ENCODE data around the gene KCNG2. TPM values are rescaled to one million over a fixed set of nuclear protein-coding genes. Genes with fewer than 3 reads are reported as not detected.
A peak's percentile ranks its signal among the peaks of the same experiment; 100 is the strongest.

KCNG2 gene
- total RNA-seq, 2 experiments from 2014 or later = not detected

GRCh38 chr18:79803611-79804051, 5.9 kb downstream of the KCNG2 start:
- H3K9me3 ChIP-seq (ENCODE audit: low read length) = no peaks in the 10 kb centered on the region
- no peak overlapping the region for H3K4me2 ChIP-seq (ENCODE audit: low read length)
- POLR2A ChIA-PET = no interaction called here
- DNase-seq (ENCODE audit: low spot score) = no peak
- H2AFZ ChIP-seq (ENCODE audit: low read length) = no peak overlapping the region
- no TSS peak for BruUV-seq (replicated peaks)
- no peaks in the 10 kb centered on the region for H4K20me1 ChIP-seq (ENCODE audit: insufficient read depth, low read length)
- CTCF ChIA-PET (ENCODE audit: unreplicated experiment) = no interaction called here
- H3K4me3 ChIP-seq (ENCODE audit: low read depth, low read length, poor library complexity, severe bottlenecking) = no peak overlapping the region
- intact Hi-C loops (cut with micrococcal nuclease; ENCODE audit: unreplicated experiment) = no loop called here
- H3K79me2 ChIP-seq (ENCODE audit: insufficient read depth, low read depth, low read length) = no peaks in the 10 kb centered on the region
- no peaks in the 10 kb centered on the region for H3K9me2 ChIP-seq (ENCODE audit: insufficient read depth, low read length)
- TF ChIP-seq CTCF (conservative IDR thresholded peaks at IDR 0.05; ENCODE audit: low read length) (no peak), EZH2phosphoT487 (IDR thresholded peaks at IDR 0.05; ENCODE audit: borderline replicate concordance, low read depth, low read length) (no peak)
- no peak overlapping the region for H3K27ac ChIP-seq (ENCODE audit: low read depth, low read length, poor library complexity, severe bottlenecking)
- peaks cover 22% of the 10 kb centered on the region for H3K4me1 ChIP-seq (ENCODE audit: insufficient read depth, low read length, poor library complexity, severe bottlenecking)
- H3K36me3 ChIP-seq (ENCODE audit: insufficient read depth, low read length) = no peaks in the 10 kb centered on the region

GRCh38 chr18:79804130-79804787, 6.5 kb downstream of the KCNG2 start:
- POLR2A ChIA-PET = no interaction called here
- peaks cover 18% of the 10 kb centered on the region for H3K4me1 ChIP-seq (ENCODE audit: insufficient read depth, low read length, poor library complexity, severe bottlenecking)
- intact Hi-C loops (cut with micrococcal nuclease; ENCODE audit: unreplicated experiment) = no loop called here
- no peak overlapping the region for H3K4me2 ChIP-seq (ENCODE audit: low read length)
- H3K9me2 ChIP-seq (ENCODE audit: insufficient read depth, low read length) = no peaks in the 10 kb centered on the region
- H4K20me1 ChIP-seq (ENCODE audit: insufficient read depth, low read length) = no peaks in the 10 kb centered on the region
- no peaks in the 10 kb centered on the region for H3K79me2 ChIP-seq (ENCODE audit: insufficient read depth, low read depth, low read length)
- BruUV-seq (replicated peaks) = no TSS peak
- H3K27ac ChIP-seq (ENCODE audit: low read depth, low read length, poor library complexity, severe bottlenecking) = no peak overlapping the region
- no peak for TF ChIP-seq CTCF (conservative IDR thresholded peaks at IDR 0.05; ENCODE audit: low read length)
- TF ChIP-seq EZH2phosphoT487 (IDR thresholded peaks at IDR 0.05; ENCODE audit: borderline replicate concordance, low read depth, low read length) = no peak
- no peak for DNase-seq (ENCODE audit: low spot score)
- no peaks in the 10 kb centered on the region for H3K9me3 ChIP-seq (ENCODE audit: low read length)
- H3K36me3 ChIP-seq (ENCODE audit: insufficient read depth, low read length) = no peaks in the 10 kb centered on the region
- CTCF ChIA-PET (ENCODE audit: unreplicated experiment) = no interaction called here
- no peak overlapping the region for H2AFZ ChIP-seq (ENCODE audit: low read length)
- no peak overlapping the region for H3K4me3 ChIP-seq (ENCODE audit: low read depth, low read length, poor library complexity, severe bottlenecking)

GRCh38 chr18:79805211-79805887, 7.6 kb downstream of the KCNG2 start:
- DNase-seq (ENCODE audit: low spot score) = peak; percentile 27
- Histone ChIP-seq H3K9me3 (ENCODE audit: low read length) (no peaks in the 10 kb centered on the region), H4K20me1 (ENCODE audit: insufficient read depth, low read length) (no peaks in the 10 kb centered on the region), H3K27ac (ENCODE audit: low read depth, low read length, poor library complexity, severe bottlenecking) (no peak overlapping the region), H2AFZ (ENCODE audit: low read length) (no peak overlapping the region), H3K4me2 (ENCODE audit: low read length) (no peak overlapping the region), H3K4me3 (ENCODE audit: low read depth, low read length, poor library complexity, severe bottlenecking) (no peak overlapping the region), H3K9me2 (ENCODE audit: insufficient read depth, low read length) (no peaks in the 10 kb centered on the region), H3K79me2 (ENCODE audit: insufficient read depth, low read depth, low read length) (no peaks in the 10 kb centered on the region), H3K4me1 (ENCODE audit: insufficient read depth, low read length, poor library complexity, severe bottlenecking) (peaks cover 8% of the 10 kb centered on the region), H3K36me3 (ENCODE audit: insufficient read depth, low read length) (no peaks in the 10 kb centered on the region)
- POLR2A ChIA-PET = interaction anchor here (0.6 kb wide), 1 partner anchor 51 kb away, joined by 3 read pairs; no protein-coding TSS in a partner anchor
- intact Hi-C loops (cut with micrococcal nuclease; ENCODE audit: unreplicated experiment) = no loop called here
- BruUV-seq (replicated peaks) = no TSS peak
- CTCF ChIA-PET (ENCODE audit: unreplicated experiment) = no interaction called here
- TF ChIP-seq EZH2phosphoT487 (IDR thresholded peaks at IDR 0.05; ENCODE audit: borderline replicate concordance, low read depth, low read length) (no peak), CTCF (conservative IDR thresholded peaks at IDR 0.05; ENCODE audit: low read length) (no peak)

All from OCI-LY7 (cell line).